Measurements from ENCODE around the gene CCDC192. TPM values are rescaled to one million over a fixed set of nuclear protein-coding genes. Genes with fewer than 3 reads are reported as not detected.

Gene CCDC192
- total RNA-seq, 4 donors from 2014 or later = 0.33 to 1.7 (median 1.1) TPM

- 93% methylated on average over 2 of the region's 2 CpGs for WGBS
- intact Hi-C loops (cut with DNase I) = no loop called here
- H3K4me1 ChIP-seq = peaks cover 0 to 33% (median 21%) of the 10 kb centered on the region in 4 donors
- no peak overlapping the region for H3K4me3 ChIP-seq
- H3K27me3 ChIP-seq = no peaks in the 10 kb centered on the region
- H3K27ac ChIP-seq (replicated peaks in 1 of 4) = no peak overlapping the region
- H3K36me3 ChIP-seq = no peaks in the 10 kb centered on the region
- no peaks in the 10 kb centered on the region for H3K9me3 ChIP-seq
- TF ChIP-seq EP300 (IDR thresholded peaks at IDR 0.05) (no peak), POLR2AphosphoS5 (IDR thresholded peaks at IDR 0.05) (no peak), POLR2A (IDR thresholded peaks at IDR 0.05; ENCODE audit: low read depth) (no peak), CTCF (IDR thresholded peaks at IDR 0.05) (no peak)
- DNase-seq (ENCODE audit: extremely low spot score) = no peak
These were observed 207.2 kb downstream of the CCDC192 start for GRCh38 chr5:127910307-127910956.

GRCh38 chr5:127911619-127912018 lies 208.4 kb downstream of the CCDC192 start:
- no peak overlapping the region for H3K4me3 ChIP-seq
- intact Hi-C loops (cut with DNase I) = no loop called here
- no peaks in the 10 kb centered on the region for H3K36me3 ChIP-seq
- 93% methylated on average over 2 of the region's 2 CpGs for whole genome bisulfite sequencing
- H3K27ac ChIP-seq (replicated peaks in 1 of 4) = no peak overlapping the region
- TF ChIP-seq EP300 (IDR thresholded peaks at IDR 0.05) = no peak
- TF ChIP-seq POLR2AphosphoS5 (IDR thresholded peaks at IDR 0.05) = no peak
- TF ChIP-seq CTCF (IDR thresholded peaks at IDR 0.05) = no peak
- no peak for TF ChIP-seq POLR2A (IDR thresholded peaks at IDR 0.05; ENCODE audit: low read depth)
- peaks cover 0 to 22% (median 12%) of the 10 kb centered on the region in 4 donors for H3K4me1 ChIP-seq
- H3K27me3 ChIP-seq = no peaks in the 10 kb centered on the region
- no peaks in the 10 kb centered on the region for H3K9me3 ChIP-seq
- DNase-seq (ENCODE audit: extremely low spot score) = no peak

- no peaks in the 10 kb centered on the region for H3K27me3 ChIP-seq
- intact Hi-C loops (cut with DNase I) = no loop called here
- TF ChIP-seq POLR2AphosphoS5 (IDR thresholded peaks at IDR 0.05) (no peak), POLR2A (IDR thresholded peaks at IDR 0.05; ENCODE audit: low read depth) (no peak), CTCF (IDR thresholded peaks at IDR 0.05) (no peak), EP300 (IDR thresholded peaks at IDR 0.05) (no peak)
- no peak for DNase-seq (ENCODE audit: extremely low spot score)
- H3K27ac ChIP-seq (replicated peaks in 1 of 4) = no peak overlapping the region
- H3K9me3 ChIP-seq = no peaks in the 10 kb centered on the region
- WGBS = 96% methylated on average over 3 of the region's 3 CpGs
- no peaks in the 10 kb centered on the region for H3K36me3 ChIP-seq
- H3K4me3 ChIP-seq = no peak overlapping the region
- H3K4me1 ChIP-seq = peaks cover 0 to 25% (median 13%) of the 10 kb centered on the region in 4 donors
These were observed 209.2 kb downstream of the CCDC192 start for GRCh38 chr5:127912411-127912810.

- Histone ChIP-seq H3K36me3 (no peaks in the 10 kb centered on the region), H3K27me3 (no peaks in the 10 kb centered on the region), H3K4me3 (no peak overlapping the region), H3K4me1 (peaks cover 0 to 9% (median 2%) of the 10 kb centered on the region in 4 donors), H3K9me3 (no peaks in the 10 kb centered on the region), H3K27ac (replicated peaks in 1 of 4) (no peak overlapping the region)
- 68% methylated on average over 3 of the region's 3 CpGs for WGBS
- intact Hi-C loops (cut with DNase I) = no loop called here
- TF ChIP-seq EP300 (IDR thresholded peaks at IDR 0.05) = no peak
- no peak for TF ChIP-seq POLR2AphosphoS5 (IDR thresholded peaks at IDR 0.05)
- no peak for TF ChIP-seq POLR2A (IDR thresholded peaks at IDR 0.05; ENCODE audit: low read depth)
- TF ChIP-seq CTCF (IDR thresholded peaks at IDR 0.05) = no peak
- DNase-seq (ENCODE audit: extremely low spot score) = no peak
These were observed 213.8 kb downstream of the CCDC192 start for GRCh38 chr5:127916885-127917573.

All from esophagus muscularis mucosa (tissue), 4 donors.